GM12891 (cell line): Measurements from ENCODE around the gene RIBC2.

ENCODE experiments used
- POLR2A ChIP-seq: IDR thresholded peaks from 2 replicates; pipeline ENCODE4 v1.6.1; 2011; ENCODE audit warnings: low read depth, low read length, control low read depth
- POLR2AphosphoS5 ChIP-seq: IDR thresholded peaks from 2 replicates; pipeline ENCODE4 v1.6.1; 2011; ENCODE audit warnings: low read depth, low read length, control low read depth
- SPI1 ChIP-seq: IDR thresholded peaks from 2 replicates; pipeline ENCODE4 v1.6.1; 2011; ENCODE audit warnings: low read depth, low read length, control low read depth
- TAF1 ChIP-seq: IDR thresholded peaks from 2 replicates; pipeline ENCODE4 v1.6.1; 2011; ENCODE audit warnings: low read depth, low read length, control low read depth

DNA sequence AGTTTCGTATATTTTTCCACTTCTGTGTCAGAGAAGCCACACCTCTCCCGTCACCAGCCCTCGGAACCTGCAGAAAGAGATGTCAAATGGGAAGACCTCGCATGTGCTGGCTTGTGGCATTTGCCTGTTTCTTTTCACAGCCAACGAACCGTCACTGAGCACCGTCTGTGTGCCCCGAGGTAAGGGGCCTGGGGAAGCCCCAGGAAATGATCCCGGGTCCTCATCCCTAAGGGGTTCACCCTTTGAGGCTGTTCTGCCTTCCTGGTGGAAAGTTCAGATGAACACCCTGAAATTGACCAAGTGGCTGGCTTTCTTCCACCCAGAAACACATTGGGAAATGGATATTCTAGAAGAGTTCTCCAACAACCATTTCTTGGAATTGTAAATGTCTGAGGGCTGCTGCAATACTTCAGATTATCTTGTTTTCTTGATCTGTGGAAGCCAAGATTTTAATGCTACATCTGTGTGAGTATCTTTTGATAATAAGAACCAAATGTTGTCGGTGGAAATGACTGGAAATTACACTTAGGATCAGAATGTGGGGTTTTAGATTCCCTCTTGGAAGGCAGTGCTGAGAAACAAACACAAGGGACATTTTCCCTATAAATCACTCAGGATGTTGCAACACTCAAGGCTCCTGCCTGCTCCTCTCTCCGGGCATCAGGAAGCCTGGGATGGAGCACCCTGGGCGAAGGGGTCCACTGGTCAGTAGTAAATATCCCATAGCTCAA lies 37.6 kb downstream of the RIBC2 start:
- TF ChIP-seq POLR2A = no peak
- no peak for TF ChIP-seq POLR2AphosphoS5
- TF ChIP-seq SPI1 = no peak
- TF ChIP-seq TAF1 = no peak
